CD4-positive, alpha-beta T cell treated with Interleukin-21 for 1 hour (primary cell): ENCODE measurements around the gene PRKCE.

ENCODE experiments used
- DNase-seq: peaks from one replicate; pipeline ENCODE4 v3.0.0-alpha.2; 2020

The PRKCE gene

DNA sequence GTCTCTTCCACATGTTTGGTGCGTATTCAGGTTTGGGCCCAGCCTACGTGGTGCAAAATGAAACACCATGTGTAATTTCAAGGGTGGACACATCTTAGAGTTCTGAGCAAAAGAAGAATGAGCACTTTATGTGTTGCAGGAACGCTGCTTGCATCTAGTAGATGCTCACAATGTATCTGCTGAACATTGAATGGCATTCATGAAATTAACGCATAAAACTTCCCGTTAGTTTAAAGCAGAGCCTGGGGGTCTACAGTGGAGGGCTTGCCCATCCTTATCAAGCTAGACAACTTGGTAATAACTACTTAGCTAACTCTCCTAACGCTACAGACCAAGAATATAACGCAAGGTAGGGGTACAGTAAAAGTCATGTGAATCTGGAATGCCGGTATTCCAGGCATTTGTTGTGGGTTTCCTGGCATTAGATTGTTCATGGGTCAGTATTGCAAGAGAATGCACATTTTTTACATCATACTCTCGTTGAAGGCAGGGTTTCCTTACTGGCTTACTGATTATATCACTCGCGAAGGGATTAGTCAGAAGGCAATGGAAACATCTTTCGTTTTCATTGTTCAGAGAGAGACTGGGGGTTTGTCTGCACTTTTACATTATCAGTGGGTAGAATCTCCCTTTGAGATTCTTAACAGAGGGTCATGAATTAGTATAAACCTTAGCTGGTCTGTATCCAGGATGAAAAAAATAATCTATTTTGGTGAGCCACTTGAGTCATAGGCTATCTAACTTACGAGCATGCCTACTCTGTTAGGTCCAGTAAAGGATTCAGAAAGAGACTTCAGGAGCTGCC is 416.2 kb downstream of the PRKCE start:
- no peak for DNase-seq

DNA sequence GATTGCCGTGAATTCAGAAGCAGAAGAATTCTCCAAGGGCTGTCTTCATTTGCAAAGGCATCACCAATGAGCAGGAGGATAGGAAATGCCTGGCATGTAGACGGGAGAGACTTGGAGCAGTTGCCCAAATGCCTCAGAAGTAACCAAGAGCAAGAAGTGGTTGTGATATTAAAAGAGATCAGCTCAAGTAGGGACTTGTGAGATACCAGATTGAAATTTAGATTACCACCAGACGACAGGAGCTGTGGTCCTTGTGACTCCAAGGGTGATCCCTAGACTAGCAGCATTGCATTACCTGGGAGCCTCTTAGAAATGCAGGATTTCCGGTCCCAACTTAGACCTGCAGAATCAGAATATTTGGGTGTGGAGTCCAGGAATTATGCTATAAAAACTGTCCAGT is 417.2 kb downstream of the PRKCE start:
- no peak for DNase-seq

DNA sequence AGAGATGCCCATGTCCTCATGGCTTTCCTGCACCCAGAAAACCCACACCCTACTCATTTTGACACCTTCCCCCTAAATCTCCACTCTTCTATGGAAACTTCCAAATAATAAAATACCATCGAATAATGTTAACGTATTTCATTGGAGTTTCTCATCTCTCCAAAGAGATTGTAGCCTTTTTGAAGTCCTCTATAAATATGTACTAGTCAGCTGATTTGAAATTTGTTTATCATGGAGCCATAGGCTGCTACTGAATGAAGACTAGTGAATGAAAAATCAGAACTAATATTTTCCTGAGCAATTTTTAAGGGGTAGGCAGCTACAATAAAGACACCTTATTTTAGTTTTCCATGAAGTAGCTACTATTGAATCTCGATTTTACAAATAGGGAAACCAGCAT is 419.6 kb downstream of the PRKCE start:
- DNase-seq, result no peak

DNA sequence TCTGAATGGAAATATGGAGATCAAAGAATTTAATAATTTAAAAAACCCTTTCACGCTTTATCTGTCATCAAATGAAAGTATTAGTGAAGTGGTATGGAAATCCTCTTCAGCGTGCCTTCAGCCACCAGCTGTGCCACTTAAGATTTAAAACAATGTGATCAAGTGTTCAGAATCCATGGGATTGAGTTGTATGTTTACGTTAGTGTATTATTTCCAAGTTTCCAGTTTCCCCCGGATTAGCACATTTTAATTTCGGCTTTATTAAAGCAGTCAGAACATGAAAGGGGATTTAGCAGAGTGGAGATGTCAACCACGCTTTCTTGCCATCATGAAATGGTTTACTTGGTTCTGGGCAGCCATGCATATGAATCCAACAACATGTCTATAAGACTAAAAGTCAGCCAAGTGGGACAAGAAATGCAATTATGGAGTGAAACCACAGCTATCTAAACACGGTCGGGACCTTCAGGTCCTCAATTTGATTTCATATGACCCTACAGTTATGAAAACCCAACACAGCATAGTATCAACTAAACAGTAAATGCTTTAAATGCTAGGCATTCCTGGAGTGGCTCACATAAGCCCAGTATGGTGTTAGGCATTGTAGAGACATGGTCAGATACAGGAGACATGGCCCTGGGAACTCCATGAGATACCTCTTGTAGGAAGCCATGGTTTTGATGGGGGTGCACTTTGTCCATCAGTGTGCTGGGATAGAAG is 420.8 kb downstream of the PRKCE start:
- no peak for DNase-seq

DNA sequence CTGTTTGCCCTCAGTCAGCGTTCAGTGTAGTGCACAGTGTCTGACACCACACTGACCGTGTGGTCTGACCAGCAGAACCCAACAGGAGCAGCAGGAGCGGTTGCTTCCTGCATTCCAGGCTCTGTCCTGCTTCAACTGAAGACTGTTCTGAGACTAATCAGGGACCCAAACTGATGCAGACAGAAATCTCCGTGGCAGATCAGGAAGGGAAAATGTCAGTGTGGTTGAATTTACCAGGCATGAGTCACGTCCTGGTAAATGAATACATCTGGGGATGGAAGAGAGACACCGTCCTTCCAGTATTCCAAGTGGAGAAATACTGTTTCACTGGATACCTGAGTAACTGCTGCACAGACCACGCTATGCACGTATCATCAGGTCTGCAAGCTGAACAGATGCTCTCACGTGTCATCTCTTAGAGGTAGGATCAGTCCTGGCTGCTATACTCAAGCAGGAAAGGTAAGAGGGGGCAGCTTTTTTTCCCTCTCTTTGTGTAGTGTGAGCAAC is 422.1 kb downstream of the PRKCE start:
- DNase-seq, result no peak

DNA sequence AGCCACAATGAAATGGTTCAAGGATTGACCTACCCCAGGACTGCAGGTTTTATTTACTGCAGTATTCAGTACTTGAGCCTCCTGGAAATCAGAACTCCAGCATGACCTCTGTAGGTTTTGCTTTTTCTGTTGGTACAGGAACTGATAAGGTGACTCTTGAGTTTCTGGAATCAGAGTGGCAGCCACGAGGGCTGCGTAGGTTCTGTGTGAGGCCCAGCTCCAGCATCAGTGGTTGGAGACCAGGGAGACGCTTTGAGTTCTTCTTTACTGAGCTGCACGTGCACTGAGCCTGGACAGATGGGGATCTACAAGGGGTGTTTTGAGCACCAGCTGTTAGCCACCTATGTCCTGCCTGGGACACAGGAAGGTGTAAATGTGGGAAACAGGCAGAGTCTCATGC is 423.0 kb downstream of the PRKCE start:
- DNase-seq, result no peak

DNA sequence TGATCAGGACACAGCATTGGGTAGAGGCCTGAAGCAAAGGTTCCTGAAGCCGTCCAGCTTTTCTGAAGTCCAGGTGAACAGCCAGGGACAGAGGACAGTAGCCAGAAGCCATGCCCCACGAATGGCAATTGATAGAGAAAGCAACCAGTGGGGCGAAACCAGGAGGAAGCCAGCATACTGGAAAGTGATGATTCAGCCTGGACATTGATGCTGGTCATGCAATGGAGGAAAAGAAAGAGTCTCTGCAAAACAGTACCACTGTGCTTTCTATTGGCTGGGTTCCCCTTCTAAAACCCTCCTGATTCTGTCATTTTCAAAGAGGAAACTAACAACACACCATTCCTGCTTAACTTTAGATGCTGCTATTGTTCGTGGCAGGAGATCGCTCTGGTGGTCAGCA is 424.4 kb downstream of the PRKCE start:
- no peak for DNase-seq

DNA sequence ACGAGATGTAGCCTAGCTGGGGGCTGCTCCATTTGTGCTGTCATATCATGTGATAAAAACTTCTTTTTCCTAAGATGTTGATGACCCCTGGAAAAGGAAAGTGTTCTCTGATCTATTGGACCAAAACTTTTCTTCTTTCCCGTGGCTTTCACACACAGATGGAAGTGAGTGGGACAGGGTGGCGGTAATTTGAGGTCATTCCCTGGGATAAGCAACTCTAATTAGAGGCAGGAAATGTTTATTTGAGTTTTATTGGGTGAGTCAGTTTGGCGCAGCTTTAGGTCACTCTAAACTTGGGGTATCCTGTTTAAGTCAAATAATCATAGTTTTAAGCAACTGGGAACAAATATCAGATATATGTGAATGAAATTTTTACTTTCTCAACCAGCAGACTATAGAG is 424.8 kb downstream of the PRKCE start:
- DNase-seq, result no peak

DNA sequence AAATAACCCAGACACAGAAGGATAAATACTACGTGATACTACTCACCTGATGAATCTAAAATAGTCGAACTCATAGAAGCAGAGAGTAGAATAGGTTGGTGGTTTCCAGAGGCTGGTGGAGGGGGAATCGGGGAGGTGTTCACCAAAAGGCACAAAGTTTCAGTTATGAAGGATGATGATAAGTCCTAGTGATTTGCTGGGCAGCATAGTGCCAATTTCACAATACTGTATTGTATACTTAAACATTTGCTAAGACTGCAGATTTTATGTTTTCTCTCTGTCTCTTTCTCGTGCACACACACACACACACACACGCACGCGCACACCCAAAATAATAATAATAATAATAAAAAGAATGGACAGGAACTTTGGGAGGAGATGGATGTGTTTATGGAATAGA is 425.4 kb downstream of the PRKCE start:
- DNase-seq, result no peak

DNA sequence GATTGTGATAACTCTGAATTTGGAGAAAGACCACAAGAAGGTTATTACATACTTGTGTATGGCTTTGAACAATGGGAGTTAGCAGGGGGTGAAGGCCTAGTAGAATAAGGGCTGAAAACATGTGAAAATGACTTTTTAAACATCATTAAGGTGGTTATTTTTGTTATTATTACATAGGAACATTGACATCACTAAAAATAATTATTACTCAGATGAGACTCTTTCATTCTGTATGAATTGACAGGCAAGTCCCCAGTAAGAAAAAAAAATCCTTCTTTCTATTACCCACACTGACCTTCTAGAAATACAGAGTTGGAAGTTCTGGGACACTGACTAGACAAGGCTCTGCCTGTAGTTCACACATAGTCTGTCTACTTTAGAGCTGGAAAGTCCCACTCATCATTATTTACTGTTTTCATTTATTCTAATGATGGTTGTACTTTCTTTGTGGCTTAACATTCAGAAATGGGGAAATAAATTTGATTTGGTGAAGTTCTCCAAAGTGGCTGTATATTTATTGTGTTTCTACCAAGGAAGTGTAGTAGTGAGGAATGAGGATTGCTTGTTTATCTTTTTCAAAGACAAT is 426.1 kb downstream of the PRKCE start:
- DNase-seq, result no peak

DNA sequence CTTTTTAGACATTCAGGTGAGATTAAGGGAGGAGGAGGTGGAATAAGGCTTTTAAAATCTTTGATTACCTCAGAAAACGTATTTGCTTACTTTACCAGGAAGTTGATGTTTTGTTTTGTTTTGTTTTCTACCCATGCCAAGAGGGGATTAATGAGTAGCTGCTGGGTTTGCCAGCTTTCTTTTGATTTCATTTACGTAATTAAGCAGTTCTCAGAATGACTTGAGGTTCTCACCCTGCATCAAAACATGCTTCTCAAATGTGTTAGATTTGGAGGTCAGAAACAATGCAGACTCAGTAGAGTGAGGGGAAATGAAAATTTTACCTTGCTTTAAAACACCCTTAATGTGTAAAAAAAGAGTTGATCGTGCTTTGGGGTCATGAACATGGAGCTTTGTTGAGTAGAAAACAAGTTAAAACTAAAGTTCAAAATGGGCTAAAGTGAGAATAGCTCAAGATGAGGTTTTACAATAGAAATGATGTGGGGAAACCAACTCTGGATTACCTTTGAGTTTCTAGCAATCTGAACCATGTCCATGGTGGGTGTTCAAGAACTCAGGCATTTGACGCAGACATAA is 428.6 kb downstream of the PRKCE start:
- no peak for DNase-seq

DNA sequence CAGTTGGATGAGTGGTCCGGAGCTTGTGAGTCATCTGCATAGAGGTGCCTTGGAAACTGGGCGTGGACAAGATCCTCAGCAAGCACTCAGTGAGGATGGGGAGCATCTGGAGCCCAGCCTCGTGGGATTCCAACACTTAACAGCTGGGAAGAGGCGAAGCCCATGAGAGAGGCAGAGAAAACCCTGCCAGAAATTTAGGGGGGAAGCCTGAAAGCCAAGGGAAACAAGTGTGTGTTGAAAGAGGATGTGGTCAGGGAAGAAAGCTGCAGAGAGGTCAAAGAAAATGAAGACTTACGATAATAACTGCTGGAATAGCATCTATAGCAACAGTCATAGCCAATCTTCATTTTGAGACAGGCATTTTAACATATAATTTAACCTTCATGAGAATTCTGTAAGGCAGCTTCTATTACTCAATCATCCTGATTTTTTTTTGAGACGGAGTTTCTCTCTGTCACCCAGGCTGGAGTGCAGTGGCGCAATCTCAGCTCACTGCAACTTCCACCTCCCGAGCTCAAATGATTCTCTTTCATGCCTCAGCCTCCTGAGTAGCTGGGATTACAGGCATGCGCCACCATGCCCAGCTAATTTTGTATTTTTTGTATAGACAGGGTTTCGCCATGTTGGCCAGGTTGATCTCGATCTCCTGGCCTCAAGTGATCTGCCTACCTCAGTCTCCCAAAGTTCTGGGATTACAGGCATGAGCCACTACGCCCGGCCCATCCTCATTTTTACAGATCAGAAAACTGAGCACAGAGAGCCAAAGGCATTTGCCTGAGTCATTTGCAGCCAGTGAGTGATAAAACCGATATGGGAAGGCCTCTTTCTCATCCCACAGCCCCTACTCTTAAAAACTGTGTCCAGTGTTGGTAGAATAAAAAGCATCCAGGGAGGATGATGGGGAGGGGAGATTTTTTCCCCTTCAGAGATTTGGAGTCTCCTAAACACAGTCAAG is 431.3 kb downstream of the PRKCE start:
- no peak for DNase-seq

DNA sequence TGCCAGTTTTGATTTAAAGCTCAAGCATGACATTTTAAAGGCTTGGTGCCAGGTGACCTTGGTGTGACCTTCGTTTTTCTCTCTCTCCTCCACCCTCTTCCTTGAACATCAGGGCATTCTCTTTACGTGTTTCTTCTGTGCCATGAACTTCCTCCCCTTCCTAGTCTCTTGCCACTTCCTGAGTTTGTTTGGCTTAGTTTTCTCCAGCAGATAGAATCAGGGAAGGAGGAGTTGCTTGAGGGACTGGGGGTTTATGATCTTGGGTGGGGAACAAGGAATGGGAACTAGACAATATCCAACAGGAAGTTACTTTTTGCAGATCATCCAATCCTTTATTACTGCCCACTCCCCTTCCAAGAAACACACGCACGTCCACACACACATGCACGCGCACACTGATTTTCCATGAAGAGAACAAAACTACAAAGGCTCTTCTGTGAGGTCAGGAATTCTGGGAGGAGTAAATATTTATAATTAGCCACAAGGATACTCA is 435.1 kb downstream of the PRKCE start:
- no peak for DNase-seq

DNA sequence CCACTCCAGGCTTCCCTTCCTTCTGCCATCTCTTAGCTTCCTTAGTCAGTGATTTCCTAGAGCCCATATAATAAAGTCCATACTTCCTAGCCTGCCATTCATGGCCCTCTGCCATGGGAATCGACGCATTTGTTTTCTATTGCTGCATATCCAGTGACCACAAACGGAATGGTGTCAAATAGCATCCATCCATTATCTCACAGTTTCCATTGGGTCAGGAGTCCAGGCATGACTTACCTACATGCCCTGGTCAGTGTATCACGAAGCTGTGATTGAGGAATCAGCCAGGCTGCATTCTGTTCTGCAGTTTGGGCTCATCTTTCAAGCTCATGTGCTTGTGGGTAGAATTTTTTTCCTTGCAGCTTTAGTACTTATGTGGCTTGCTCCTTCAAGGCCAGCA is 436.0 kb downstream of the PRKCE start:
- no peak for DNase-seq

DNA sequence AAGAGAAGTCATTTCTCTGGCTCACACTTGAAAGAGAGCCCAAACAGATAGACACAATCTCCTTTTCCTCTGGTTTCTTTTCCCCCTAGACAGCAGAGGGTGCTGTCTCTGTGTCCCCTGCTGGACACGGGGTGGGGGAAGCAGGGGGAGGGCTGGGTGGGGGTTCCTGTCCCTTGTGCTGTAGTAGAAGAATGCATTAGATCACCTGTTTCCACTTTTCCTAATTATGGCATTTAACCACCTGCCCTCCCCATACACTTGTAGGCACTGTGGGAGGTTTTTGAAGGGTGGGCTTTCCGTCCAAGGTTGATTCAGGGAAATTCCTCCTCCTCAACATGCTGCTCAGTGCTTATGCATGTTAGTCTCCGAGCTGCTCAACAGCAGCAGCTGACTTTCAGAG is 439.5 kb downstream of the PRKCE start:
- DNase-seq, result no peak

DNA sequence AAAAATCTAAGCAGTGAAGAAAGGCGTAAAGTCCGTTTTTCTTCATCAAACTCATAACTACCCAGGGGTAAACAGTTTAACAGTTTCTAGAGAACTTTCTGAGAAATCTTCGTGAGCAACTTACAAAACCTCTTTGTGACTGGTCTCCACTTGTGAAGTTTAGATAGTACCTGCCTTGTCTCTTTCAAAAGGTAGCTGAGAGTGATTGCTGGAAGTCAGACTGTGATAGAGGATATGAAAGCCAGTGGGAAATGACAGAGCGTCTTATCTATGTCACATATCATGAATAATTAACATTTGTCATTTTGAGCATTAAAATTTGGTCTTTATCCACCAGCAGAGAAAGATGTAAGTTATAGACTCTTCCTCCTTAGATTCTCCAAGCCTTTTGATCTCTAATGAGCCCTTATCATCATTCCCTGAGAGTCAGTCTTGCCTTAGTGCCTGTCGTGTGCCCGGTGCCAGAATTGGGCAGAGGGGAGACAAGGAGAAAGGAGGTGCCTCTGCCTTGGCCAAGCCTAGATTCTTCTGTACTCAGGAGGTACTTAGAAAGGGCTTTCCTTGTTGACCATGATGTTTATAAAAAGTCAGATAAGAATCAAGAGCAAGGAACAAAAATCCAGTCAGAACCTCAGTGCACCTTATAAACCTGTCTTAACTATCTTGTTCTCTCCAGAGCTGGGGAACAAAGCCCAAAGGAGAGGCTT is 440.6 kb downstream of the PRKCE start:
- DNase-seq, result no peak

DNA sequence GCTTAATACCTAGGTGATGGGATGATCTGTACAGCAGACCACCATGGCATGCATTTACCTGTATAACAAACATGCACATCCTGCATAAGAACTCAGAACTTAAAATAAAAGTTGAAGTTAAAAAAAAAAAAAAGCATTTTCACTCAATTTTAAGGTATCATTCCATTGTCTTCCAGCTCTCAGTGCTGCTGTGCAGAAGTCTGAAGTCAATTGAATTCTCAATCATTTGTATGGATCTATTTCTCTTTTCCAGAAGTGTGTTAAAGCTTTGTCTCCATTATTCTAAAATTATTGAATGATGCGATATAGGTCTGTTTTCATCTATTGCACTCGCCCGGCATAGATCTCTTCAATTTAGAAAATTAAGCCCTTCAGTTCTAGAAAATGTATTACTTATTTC is 443.2 kb downstream of the PRKCE start:
- no peak for DNase-seq

DNA sequence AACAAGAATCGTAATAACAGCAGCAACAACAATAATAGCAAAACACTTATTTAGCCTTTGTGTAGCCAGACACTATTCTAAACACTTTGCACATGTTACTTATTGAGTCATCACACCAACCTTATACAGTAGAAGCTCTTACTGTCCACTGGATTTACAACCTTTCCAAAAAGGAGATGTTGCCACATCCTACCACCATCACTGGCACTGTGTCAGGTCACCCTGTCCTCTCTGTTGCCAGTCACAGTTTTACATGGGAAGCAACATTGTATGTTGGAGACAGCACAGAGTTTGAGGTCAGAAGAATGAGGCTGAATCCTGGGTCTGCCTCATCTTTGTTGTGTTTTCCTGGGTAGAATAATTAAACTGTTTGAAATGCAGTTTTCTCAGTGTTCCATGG is 444.4 kb downstream of the PRKCE start:
- no peak for DNase-seq

DNA sequence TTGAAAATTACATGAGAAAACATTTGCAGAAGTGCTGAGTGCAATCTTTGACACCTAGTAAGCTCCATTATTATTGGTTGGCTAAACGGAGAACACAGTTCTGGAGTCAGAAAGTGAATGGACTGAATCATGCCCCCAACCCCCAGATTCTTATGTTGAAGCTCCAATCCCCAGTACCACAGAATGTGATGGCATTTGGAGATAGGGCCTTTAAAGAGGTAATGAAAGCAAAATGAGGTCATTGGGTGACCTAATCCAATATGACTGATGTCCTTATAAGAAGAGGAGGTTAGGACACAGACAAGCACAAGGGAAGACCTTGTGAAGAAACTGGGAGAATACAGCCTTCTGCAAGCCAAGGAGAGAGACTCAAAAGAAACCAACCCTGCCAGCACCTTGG is 444.8 kb downstream of the PRKCE start:
- DNase-seq, result no peak

DNA sequence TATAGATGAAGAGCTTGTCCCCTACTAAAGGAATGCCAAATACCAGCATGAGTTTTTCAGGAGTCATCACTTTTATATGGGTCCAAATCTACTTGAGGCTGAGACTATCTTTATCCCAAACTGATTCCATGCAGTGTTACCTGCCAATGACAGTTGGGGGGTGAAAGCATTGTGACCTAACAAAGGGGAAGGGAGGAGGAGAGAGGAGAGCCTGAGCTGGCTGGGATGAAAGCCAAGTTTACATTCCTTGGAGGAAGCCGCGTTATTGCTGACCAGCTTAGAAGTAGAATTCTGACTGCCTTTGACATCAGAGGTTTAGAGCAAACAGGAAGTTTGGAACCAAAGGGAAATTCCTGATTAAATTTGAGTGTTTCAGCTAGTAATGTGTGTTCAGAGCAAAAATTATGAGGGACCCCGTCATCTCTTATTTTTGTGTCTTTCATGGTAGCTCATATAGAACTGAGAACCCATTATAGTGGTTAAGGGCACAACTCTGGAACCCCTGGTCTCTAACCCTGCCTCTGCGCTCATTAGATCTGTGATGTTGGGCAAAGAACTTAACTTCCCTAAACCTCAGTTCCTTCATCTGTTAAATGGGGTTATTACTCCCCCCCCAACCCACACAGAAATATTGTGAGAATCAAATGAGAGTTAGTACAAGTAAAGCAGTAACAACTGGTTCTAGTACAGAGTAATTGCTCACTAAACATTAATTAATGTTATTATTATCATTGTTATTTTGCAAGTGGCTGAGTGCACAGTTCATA is 446.4 kb downstream of the PRKCE start:
- DNase-seq, result no peak

DNA sequence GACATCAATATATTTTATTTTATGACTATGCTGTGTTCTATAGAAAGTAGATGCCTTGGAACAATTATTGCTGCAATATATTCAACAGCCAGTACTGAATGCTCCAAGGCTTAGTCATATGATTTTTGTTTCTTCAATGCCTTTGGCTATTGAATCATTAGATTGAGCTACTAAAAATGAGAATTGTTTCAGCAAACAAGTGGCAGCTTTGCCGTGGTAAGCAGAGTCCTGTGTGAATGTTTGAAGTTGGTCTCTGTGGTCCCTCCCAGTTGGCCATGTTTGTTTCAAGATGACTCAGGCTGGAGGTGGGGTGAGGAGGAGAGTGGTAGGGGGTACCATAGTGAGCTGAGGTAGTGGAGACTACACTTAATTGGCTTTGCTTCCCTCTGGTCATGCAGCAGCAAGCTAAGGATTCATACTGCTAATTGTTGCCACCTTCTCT is 447.2 kb downstream of the PRKCE start:
- no peak for DNase-seq
